Common myeloid progenitor, CD34-positive (primary cell): ENCODE measurements around the gene RPL36.

Source experiments
- CTCF ChIA-PET: fragments of 350-600 bp; sonication (Branson Sonifier 250); formaldehyde crosslinking; loops from one replicate; lab custom pipeline; 2021; ENCODE audit warnings: antibody characterized with exemption; lab: Charles Lee
- POLR2A ChIA-PET: fragments of 350-600 bp; sonication (Branson Sonifier 250); formaldehyde crosslinking; loops from one replicate; lab custom pipeline; 2021; ENCODE audit warnings: antibody characterized with exemption; lab: Charles Lee
- DNase-seq, 3 donors: peaks; one replicate each; pipeline versions ENCODE4 v3.0.0 to v3.0.0-alpha.2; 2013
- H3K27ac ChIP-seq, 2 experiments: 1 replicate in 1 of 2; 2 replicates in 1 of 2; pipeline ENCODE4 v1.7.0; 2013; ENCODE audit warnings: inconsistent platforms in 2 of 2, low read length in 2 of 2, mild to moderate bottlenecking in 2 of 2, low read depth in 1 of 2, moderate library complexity in 1 of 2; ENCODE audit not compliant: severe bottlenecking in 2 of 2, insufficient read depth in 1 of 2, poor library complexity in 1 of 2
- H3K27me3 ChIP-seq, 5 experiments: replicated peaks in 2 of 5; 1 replicate in 3 of 5; 2 replicates in 2 of 5; pipeline versions ENCODE4 v1.6.1 to v1.7.0; 2013; ENCODE audit warnings: low read length in 4 of 5, mild to moderate bottlenecking in 2 of 5, moderate library complexity in 2 of 5, inconsistent platforms in 1 of 5; ENCODE audit not compliant: insufficient read depth in 5 of 5, control insufficient read depth in 4 of 5
- H3K36me3 ChIP-seq, 4 experiments: 1 replicate in 2 of 4; 2 replicates in 2 of 4; pipeline versions ENCODE4 v1.6.1 to v1.7.0; 2013; ENCODE audit warnings: low read length in 3 of 4, control low read depth in 1 of 4, mild to moderate bottlenecking in 1 of 4; ENCODE audit not compliant: control insufficient read depth in 4 of 4, insufficient read depth in 4 of 4
- H3K4me1 ChIP-seq, 4 experiments: 1 replicate in 3 of 4; 2 replicates in 1 of 4; pipeline versions ENCODE4 v1.6.1 to v1.7.1; 2013; ENCODE audit warnings: low read length in 3 of 4, mild to moderate bottlenecking in 3 of 4, control low read depth in 1 of 4, inconsistent platforms in 1 of 4, moderate library complexity in 1 of 4; ENCODE audit not compliant: control insufficient read depth in 4 of 4, insufficient read depth in 4 of 4; ENCODE audit errors: control extremely low read depth in 1 of 4
- H3K4me3 ChIP-seq, 7 experiments: 1 replicate in 4 of 7; 2 replicates in 3 of 7; pipeline versions ENCODE4 v1.5.1 to v1.7.0; 2013; ENCODE audit warnings: mild to moderate bottlenecking in 7 of 7, low read length in 6 of 7, moderate library complexity in 6 of 7, inconsistent platforms in 2 of 7, low read depth in 2 of 7, control low read depth in 1 of 7; ENCODE audit not compliant: insufficient read depth in 4 of 7, control insufficient read depth in 1 of 7; ENCODE audit errors: extremely low read depth in 1 of 7
- H3K9me3 ChIP-seq, 5 experiments: 1 replicate in 4 of 5; 2 replicates in 1 of 5; pipeline versions ENCODE4 v1.6.1 to v1.7.1; 2013; ENCODE audit warnings: low read length in 4 of 5, mild to moderate bottlenecking in 2 of 5, inconsistent platforms in 1 of 5, low read depth in 1 of 5, moderate library complexity in 1 of 5; ENCODE audit not compliant: control insufficient read depth in 4 of 5, insufficient read depth in 2 of 5; ENCODE audit errors: control extremely low read depth in 1 of 5
- WGBS: methylation state at CpG from one replicate; pipeline ENCODE4 v1.1.5; 2013; ENCODE audit not compliant: insufficient coverage; 5-methylcytosine and 5-hydroxymethylcytosine counted together

The RPL36 gene

DNA sequence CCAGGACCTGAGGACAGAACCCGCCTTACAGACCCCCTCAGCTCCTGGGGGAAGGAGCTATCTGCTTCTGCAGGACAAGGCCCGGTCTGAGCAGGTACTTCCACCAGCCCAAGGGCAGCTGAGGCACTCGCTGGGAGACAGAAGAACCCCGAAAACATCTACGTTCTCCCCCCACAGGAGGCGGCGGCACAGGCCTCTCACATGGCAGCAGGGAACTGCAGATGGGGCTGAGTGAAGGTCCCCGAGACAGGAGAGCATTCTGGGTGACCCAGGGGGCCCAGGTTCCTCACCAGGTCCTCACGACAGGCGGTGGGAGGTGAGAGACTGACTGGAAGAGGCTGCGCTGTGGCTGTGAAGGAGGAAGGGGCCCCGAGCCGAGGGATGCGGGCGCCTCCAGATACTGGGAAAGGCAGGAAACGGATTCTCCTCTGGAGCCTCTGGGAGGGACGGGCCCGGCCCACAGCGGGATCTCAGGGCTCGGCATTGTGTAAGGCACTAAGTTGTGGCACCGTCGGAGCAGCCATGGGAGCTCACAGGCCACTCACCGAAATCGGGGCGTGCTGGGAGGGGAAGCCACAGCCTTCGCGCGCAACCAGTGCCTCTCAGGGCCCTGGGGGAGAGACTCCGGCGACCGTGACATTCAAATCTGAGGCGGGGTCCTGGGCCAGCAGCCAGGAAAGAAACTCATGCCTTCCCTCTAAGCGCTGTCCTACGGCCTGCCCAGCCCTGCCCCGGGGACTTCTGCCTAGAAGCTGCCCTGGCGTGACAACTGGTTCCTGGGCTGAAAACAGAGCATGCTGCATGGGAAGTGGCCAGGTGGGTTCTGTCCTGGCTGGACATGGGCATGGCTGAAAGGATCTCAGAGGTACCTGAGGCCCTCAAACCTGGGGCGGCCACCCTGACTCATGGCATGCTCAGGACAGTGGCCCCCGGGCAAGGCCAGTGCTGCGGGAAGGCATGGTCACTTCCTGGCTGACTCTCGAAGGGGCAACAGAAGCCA lies 14.0 kb downstream of the RPL36 start:
- no peaks in the 10 kb centered on the region for H3K27me3 ChIP-seq
- no peak for DNase-seq
- POLR2A ChIA-PET = interaction anchor here (0.7 kb wide), 1 partner anchor 109 kb away, joined by 3 read pairs; no protein-coding TSS in a partner anchor
- 98% methylated on average over 40 of the region's 40 CpGs for WGBS
- H3K4me1 ChIP-seq = no peaks in the 10 kb centered on the region
- no peak overlapping the region for H3K4me3 ChIP-seq
- peaks cover 9 to 67% (median 55%) of the 10 kb centered on the region in 4 experiments for H3K36me3 ChIP-seq
- CTCF ChIA-PET = interaction anchor here (0.7 kb wide), 1 partner anchor 1396 kb away, joined by 3 read pairs; no protein-coding TSS in a partner anchor
- H3K27ac ChIP-seq = no peak overlapping the region
- H3K9me3 ChIP-seq = peaks cover 0 to 3% (median 0%) of the 10 kb centered on the region in 5 experiments

DNA sequence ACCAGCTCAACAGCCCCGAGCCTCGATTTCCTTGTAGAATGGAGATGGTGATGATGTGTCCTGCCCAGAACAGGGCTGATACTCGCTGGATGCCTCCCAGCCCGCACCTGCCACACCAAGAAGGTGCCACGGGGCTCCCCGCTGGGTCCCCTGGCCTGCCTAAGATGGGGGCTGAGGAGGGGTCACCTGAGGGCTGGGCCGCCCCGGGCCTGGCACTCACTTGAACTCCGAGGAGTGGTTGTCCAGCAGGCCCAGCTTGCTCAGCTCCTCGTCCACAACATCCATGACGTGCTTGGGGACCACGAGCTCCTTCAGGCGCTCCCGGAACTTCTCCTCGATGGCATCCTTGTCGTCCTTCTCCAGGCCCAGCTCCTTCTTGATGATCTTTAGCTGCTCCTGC lies 15.5 kb downstream of the RPL36 start:
- Histone ChIP-seq H3K4me1 (no peaks in the 10 kb centered on the region), H3K27ac (no peak overlapping the region), H3K27me3 (no peaks in the 10 kb centered on the region), H3K4me3 (no peak overlapping the region), H3K36me3 (peaks cover 9 to 67% (median 52%) of the 10 kb centered on the region in 4 experiments), H3K9me3 (peaks cover 0 to 3% (median 0%) of the 10 kb centered on the region in 5 experiments)
- WGBS = 97% methylated on average over 15 of the region's 16 CpGs
- ChIA-PET POLR2A (no interaction called here), CTCF (interaction anchor here (1.4 kb wide), 1 partner anchor 9 kb away, joined by 4 read pairs; no protein-coding TSS in a partner anchor)
- no peak for DNase-seq

DNA sequence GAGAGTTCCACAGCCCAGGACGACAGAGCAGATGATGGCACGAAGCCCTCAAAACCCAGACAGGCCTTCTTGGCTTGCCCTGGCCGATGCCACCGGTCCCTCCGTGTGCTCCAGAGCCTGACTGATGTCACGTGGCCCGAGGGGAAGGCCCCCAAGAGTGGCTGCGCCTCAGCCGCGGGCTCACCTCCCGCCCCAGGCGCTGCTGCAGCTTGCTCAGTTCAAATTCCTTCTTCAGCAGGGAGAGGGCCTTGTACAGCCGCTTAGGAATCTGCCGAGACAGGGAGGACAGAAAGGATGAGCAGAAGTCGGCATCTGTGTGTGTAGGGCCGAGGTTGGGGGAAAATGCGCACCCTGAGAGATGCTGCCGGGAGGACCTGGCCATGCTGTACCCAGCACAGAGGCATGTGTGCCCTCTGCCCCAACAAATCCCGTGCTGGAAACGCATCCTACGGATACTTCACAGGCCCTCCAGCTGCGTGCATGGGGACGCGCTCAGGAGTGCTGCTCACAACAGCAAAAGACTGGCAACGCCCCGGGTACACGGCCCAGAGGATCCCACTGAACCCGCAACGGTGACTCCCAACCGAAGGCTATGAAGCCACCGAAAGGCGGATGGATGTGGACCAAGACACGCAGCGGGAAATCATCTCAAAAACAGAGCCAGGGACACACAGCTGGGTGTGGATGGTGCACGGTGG lies 16.9 kb downstream of the RPL36 start:
- no peaks in the 10 kb centered on the region for H3K9me3 ChIP-seq
- H3K4me1 ChIP-seq = no peaks in the 10 kb centered on the region
- H3K4me3 ChIP-seq = no peak overlapping the region
- ChIA-PET POLR2A (interaction anchor here (1.0 kb wide), 1 partner anchor 13 kb away, joined by 4 read pairs; the partner anchor contains the start of gene LONP1), CTCF (interaction anchor here (1.4 kb wide), 1 partner anchor 7 kb away, joined by 4 read pairs; no protein-coding TSS in a partner anchor)
- no peaks in the 10 kb centered on the region for H3K27me3 ChIP-seq
- 96% methylated on average over 31 of the region's 35 CpGs for WGBS
- no peak for DNase-seq
- no peak overlapping the region for H3K27ac ChIP-seq
- peaks cover 19 to 74% (median 61%) of the 10 kb centered on the region in 4 experiments for H3K36me3 ChIP-seq

DNA sequence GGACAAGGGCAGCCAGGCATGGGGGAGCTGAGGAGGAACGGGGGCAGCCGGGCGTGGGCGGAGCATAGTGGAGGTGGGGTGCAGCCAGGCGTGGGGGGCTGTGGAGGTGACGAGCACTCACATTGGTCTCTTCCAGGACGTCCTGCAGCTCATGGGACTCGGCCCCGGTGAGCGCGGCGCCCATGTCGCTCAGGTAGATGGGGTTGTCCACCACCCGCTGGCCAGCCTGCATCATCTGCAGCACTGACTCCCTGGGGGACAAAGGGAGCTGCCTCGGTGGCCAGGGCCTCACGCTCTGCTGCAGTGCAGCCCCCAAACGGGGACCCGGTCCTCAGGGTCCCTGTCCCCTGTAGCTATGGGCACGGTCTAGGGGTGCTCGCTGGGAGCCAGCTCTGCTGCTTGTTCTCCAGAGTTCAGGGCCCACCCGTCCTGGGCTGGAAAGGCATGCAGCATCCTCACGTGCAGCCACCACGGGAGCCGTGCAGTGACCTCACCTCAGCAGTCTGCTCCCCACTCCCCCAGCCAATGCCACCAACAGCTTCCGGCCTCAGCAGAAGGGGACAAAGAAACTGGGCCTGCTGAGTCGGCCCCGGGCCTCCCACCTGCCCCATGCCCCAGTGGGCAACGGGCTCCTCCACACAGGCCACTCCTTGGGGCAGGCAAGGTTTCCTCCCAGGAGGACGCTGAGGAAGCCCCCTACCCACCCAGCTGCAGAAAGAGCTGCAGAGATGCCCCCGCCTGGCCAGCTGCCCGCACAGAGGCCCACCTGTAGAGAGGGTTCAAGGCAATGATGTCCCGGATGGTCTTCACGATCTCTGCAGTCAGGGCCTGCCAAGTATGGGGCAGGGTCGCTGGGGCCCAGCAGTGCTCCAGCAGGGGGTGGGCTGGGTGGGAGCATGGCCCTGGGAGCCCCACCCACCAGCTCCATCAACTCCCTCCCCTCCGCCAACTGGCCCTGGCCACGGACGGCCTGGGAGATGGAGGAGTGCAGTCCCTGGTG lies 17.8 kb downstream of the RPL36 start:
- CTCF ChIA-PET = no interaction called here
- WGBS = 98% methylated on average over 24 of the region's 37 CpGs
- no peaks in the 10 kb centered on the region for H3K4me1 ChIP-seq
- no peaks in the 10 kb centered on the region for H3K27me3 ChIP-seq
- no peak for DNase-seq
- no peak overlapping the region for H3K4me3 ChIP-seq
- POLR2A ChIA-PET = interaction anchor here (1.0 kb wide), 1 partner anchor 12 kb away, joined by 4 read pairs; the partner anchor contains the start of gene LONP1
- H3K9me3 ChIP-seq = no peaks in the 10 kb centered on the region
- peaks cover 22 to 83% (median 65%) of the 10 kb centered on the region in 4 experiments for H3K36me3 ChIP-seq
- H3K27ac ChIP-seq = no peak overlapping the region

DNA sequence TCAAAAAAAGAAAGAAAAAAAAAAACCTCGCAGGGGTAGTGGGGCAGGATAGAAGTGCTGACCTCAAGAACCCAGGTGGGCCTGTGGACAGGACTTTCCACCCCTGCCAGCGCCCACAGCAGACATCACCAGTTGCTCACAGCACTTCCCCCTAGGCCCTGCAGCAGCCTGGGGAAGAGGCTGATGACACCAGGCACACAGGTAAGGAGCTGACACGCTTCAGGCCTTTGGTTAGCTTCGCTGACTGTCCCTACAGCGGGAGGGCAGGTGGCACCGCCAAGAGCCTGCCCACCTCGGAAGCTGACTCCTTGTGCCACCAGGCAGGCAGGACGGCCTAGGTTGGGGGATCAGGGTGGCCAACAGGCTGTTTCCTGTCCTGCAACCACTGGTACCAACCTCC lies 20.9 kb downstream of the RPL36 start:
- no peak overlapping the region for H3K4me3 ChIP-seq
- no peak overlapping the region for H3K27ac ChIP-seq
- H3K9me3 ChIP-seq = no peaks in the 10 kb centered on the region
- no peaks in the 10 kb centered on the region for H3K27me3 ChIP-seq
- no peak for DNase-seq
- ChIA-PET POLR2A (interaction anchor here (1.1 to 1.4 kb wide), 2 partner anchors 9 to 15 kb away, joined by 3 to 5 read pairs; partner anchors contain the start of genes CATSPERD and LONP1), CTCF (interaction anchor here (0.8 to 2.8 kb wide), 4 partner anchors 10 to 95 kb away, joined by 3 to 10 read pairs (median 4); partner anchors contain the start of gene RPL36)
- no peaks in the 10 kb centered on the region for H3K4me1 ChIP-seq
- H3K36me3 ChIP-seq = peaks cover 16 to 70% (median 49%) of the 10 kb centered on the region in 4 experiments
- 100% methylated on average over 4 of the region's 8 CpGs for WGBS

DNA sequence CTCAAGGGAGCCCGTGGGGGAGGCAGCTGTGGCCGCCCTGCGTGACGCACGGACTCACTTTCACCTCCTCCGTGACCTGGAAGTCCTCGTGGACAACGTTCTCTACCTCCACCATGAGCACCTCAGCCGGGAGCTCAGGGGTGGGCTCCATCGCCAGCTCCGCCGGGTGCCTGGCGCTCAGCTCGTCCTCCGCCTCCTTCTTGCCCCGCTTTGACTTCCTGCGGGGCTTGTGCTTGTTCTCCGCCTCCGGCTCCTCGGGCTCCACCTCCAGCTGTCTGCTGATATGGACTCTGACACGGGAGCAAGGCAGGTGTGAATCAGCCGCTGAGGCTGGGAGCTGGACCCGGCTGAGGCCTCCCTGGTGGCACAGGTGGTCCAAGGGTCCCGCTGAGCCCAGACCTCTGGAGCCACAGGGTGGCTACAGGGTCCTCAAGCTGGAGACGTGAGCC lies 21.6 kb downstream of the RPL36 start:
- Histone ChIP-seq H3K4me3 (no peak overlapping the region), H3K36me3 (peaks cover 13 to 65% (median 44%) of the 10 kb centered on the region in 4 experiments), H3K27ac (no peak overlapping the region), H3K9me3 (no peaks in the 10 kb centered on the region), H3K27me3 (no peaks in the 10 kb centered on the region), H3K4me1 (no peaks in the 10 kb centered on the region)
- ChIA-PET CTCF (interaction anchor here (0.8 to 2.8 kb wide), 5 partner anchors 11 to 115 kb away, joined by 3 to 10 read pairs (median 4); partner anchors contain the start of gene RPL36), POLR2A (interaction anchor here (1.1 to 1.4 kb wide), 2 partner anchors 8 to 15 kb away, joined by 3 to 5 read pairs; partner anchors contain the start of genes CATSPERD and LONP1)
- 96% methylated on average over 25 of the region's 25 CpGs for WGBS
- no peak for DNase-seq
